D341Med (cell line): Measurements from ENCODE around the gene NETO1.

Source experiments
- DNase-seq: peaks from one replicate; pipeline ENCODE4 v3.0.0; 2012; ENCODE audit warnings: low spot score

The NETO1 gene

GRCh38 chr18:72726201-72726600 is 141.6 kb downstream of the NETO1 start:
- no peak for DNase-seq

GRCh38 chr18:72721330-72721729 is 146.5 kb downstream of the NETO1 start:
- DNase-seq, result no peak

GRCh38 chr18:72720116-72720515 is 147.7 kb downstream of the NETO1 start:
- no peak for DNase-seq

- DNase-seq, result no peak
Observed at GRCh38 chr18:72704202-72704601, 163.6 kb downstream of the NETO1 start.

- DNase-seq, result no peak
Observed at GRCh38 chr18:72700961-72701710, 166.7 kb downstream of the NETO1 start.

- no peak for DNase-seq
Observed at GRCh38 chr18:72697706-72698105, 170.1 kb downstream of the NETO1 start.

- no peak for DNase-seq
Observed at GRCh38 chr18:72692595-72692994, 175.2 kb downstream of the NETO1 start.
